PC-9 (cell line): ENCODE measurements around the gene KLRG1. TPM values are rescaled to one million over a fixed set of nuclear protein-coding genes. Genes with fewer than 3 reads are reported as not detected.

ENCODE experiments used
- BruUV-seq: library from RNA; stranded (reverse); fragments of 400-500 nt; replicated peaks from 2 replicates; lab custom pipeline; 2021; lab: Mats Ljungman, UMichigan
- CTCF ChIA-PET: fragments of 300-600 bp; sonication (Branson Sonifier 250); formaldehyde crosslinking; loops from one replicate; lab custom pipeline; 2022; ENCODE audit warnings: antibody characterized with exemption; lab: Charles Lee
- POLR2A ChIA-PET: fragments of 300-600 bp; sonication (Branson Sonifier 250); formaldehyde crosslinking; loops from one replicate; lab custom pipeline; 2022; ENCODE audit warnings: antibody characterized with exemption; ENCODE audit not compliant: unreplicated experiment; lab: Charles Lee
- DNase-seq, 2 experiments: peaks; one replicate each; pipeline versions ENCODE4 v3.0.0 to v3.0.0-alpha.2; 2015 to 2022; ENCODE audit warnings: mixed read lengths in 1 of 2
- H2AFZ ChIP-seq: fragments of 200-600 bp; sonication (generic); 2 replicates; pipeline ENCODE4 v1.8.1; 2017; ENCODE audit warnings: antibody characterized with exemption
- H3F3A ChIP-seq: fragments of 200-600 bp; sonication (generic); 2 replicates; pipeline ENCODE4 v1.8.1; 2017; ENCODE audit warnings: antibody characterized with exemption, mild to moderate bottlenecking, low read depth; ENCODE audit not compliant: insufficient read depth
- H3K27ac ChIP-seq: fragments of 200-600 bp; sonication (generic); 2 replicates; pipeline ENCODE4 v1.6.1; 2016; ENCODE audit warnings: mixed run types
- H3K27me3 ChIP-seq: fragments of 200-600 bp; sonication (generic); 2 replicates; pipeline ENCODE4 v1.6.1; 2016; ENCODE audit warnings: low read depth, mixed run types; ENCODE audit not compliant: insufficient read depth
- H3K36me3 ChIP-seq: fragments of 200-600 bp; sonication (generic); 2 replicates; pipeline ENCODE4 v1.6.1; 2016; ENCODE audit warnings: low read depth, mixed run types
- H3K4me1 ChIP-seq: fragments of 200-600 bp; sonication (generic); replicated peaks from 2 replicates; pipeline ENCODE4 v1.6.1; 2016; ENCODE audit warnings: mixed run types; ENCODE audit not compliant: insufficient read depth
- H3K4me2 ChIP-seq: fragments of 200-600 bp; sonication (generic); 2 replicates; pipeline ENCODE4 v1.6.1; 2017; ENCODE audit warnings: mixed run types
- H3K4me3 ChIP-seq: fragments of 200-600 bp; sonication (generic); 2 replicates; pipeline ENCODE4 v1.6.1; 2016; ENCODE audit warnings: mixed run types
- H3K79me2 ChIP-seq: fragments of 200-600 bp; sonication (generic); 2 replicates; pipeline ENCODE4 v1.6.1; 2017; ENCODE audit warnings: low read depth, mixed run types
- H3K9me2 ChIP-seq: fragments of 200-600 bp; sonication (generic); 2 replicates; pipeline ENCODE4 v1.8.1; 2017; ENCODE audit warnings: mild to moderate bottlenecking; ENCODE audit not compliant: insufficient read depth
- H3K9me3 ChIP-seq: fragments of 200-600 bp; sonication (generic); 2 replicates; pipeline ENCODE4 v1.8.1; 2016; ENCODE audit warnings: low read depth; ENCODE audit not compliant: insufficient read depth
- H4K20me1 ChIP-seq: fragments of 200-600 bp; sonication (generic); 2 replicates; pipeline ENCODE4 v1.8.1; 2017; ENCODE audit not compliant: insufficient read depth
- EZH2 ChIP-seq: fragments of 200-600 bp; sonication (generic); IDR thresholded peaks from 2 replicates; pipeline ENCODE4 v1.8.0; 2017; ENCODE audit warnings: antibody characterized with exemption, low read depth
- intact Hi-C: fragments of 100-400 bp; cut with micrococcal nuclease; formaldehyde crosslinking; loops from one replicate; pipeline ENCODE4 v1.10.0; 2022; ENCODE audit not compliant: unreplicated experiment
- total RNA-seq: library from RNA; stranded (reverse); gene quantifications from 2 replicates; pipeline ENCODE4 v1.2.3, GENCODE V29; 2021
- TF ChIP-seq, protein P1 (sequence below): fragments of 200-600 bp; sonication (generic); conservative IDR thresholded peaks from 2 replicates; pipeline ENCODE4 v1.6.1; 2017; ENCODE audit warnings: mixed run types, antibody characterized with exemption, mild to moderate bottlenecking, moderate library complexity

The KLRG1 gene
- total RNA-seq, 1 experiment from 2014 or later: 0.90 TPM

GRCh38 chr12:8958066-8958465 lies 31.3 kb upstream of the KLRG1 start:
- Histone ChIP-seq H3K9me3 (no peaks in the 10 kb centered on the region), H3K4me1 (no peaks in the 10 kb centered on the region), H3K4me3 (no peak overlapping the region), H3K79me2 (no peaks in the 10 kb centered on the region), H4K20me1 (no peaks in the 10 kb centered on the region), H3K27ac (no peak overlapping the region), H3K4me2 (no peak overlapping the region), H2AFZ (no peak overlapping the region), H3K9me2 (no peaks in the 10 kb centered on the region), H3K36me3 (no peaks in the 10 kb centered on the region), H3K27me3 (no peaks in the 10 kb centered on the region), H3F3A (no peaks in the 10 kb centered on the region)
- no TSS peak for BruUV-seq
- TF ChIP-seq EZH2: no peak
- TF ChIP-seq, protein P1, sequence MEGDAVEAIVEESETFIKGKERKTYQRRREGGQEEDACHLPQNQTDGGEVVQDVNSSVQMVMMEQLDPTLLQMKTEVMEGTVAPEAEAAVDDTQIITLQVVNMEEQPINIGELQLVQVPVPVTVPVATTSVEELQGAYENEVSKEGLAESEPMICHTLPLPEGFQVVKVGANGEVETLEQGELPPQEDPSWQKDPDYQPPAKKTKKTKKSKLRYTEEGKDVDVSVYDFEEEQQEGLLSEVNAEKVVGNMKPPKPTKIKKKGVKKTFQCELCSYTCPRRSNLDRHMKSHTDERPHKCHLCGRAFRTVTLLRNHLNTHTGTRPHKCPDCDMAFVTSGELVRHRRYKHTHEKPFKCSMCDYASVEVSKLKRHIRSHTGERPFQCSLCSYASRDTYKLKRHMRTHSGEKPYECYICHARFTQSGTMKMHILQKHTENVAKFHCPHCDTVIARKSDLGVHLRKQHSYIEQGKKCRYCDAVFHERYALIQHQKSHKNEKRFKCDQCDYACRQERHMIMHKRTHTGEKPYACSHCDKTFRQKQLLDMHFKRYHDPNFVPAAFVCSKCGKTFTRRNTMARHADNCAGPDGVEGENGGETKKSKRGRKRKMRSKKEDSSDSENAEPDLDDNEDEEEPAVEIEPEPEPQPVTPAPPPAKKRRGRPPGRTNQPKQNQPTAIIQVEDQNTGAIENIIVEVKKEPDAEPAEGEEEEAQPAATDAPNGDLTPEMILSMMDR: no peak
- no peak for DNase-seq
- ChIA-PET CTCF (no interaction called here), POLR2A (no interaction called here)
- intact Hi-C loops: no loop called here

- H3K79me2 ChIP-seq: no peaks in the 10 kb centered on the region
- no peaks in the 10 kb centered on the region for H3K9me3 ChIP-seq
- no peak for DNase-seq
- no peaks in the 10 kb centered on the region for H3F3A ChIP-seq
- H3K4me3 ChIP-seq: no peak overlapping the region
- intact Hi-C loops: no loop called here
- no peak overlapping the region for H3K4me2 ChIP-seq
- no peaks in the 10 kb centered on the region for H3K36me3 ChIP-seq
- no peaks in the 10 kb centered on the region for H3K4me1 ChIP-seq
- no peaks in the 10 kb centered on the region for H3K27me3 ChIP-seq
- H4K20me1 ChIP-seq: no peaks in the 10 kb centered on the region
- POLR2A ChIA-PET: no interaction called here
- no TSS peak for BruUV-seq
- H3K9me2 ChIP-seq: no peaks in the 10 kb centered on the region
- no peak for TF ChIP-seq EZH2
- TF ChIP-seq, protein P1: no peak
- H2AFZ ChIP-seq: no peak overlapping the region
- no peak overlapping the region for H3K27ac ChIP-seq
- CTCF ChIA-PET: no interaction called here
These were observed 29.2 kb upstream of the KLRG1 start for GRCh38 chr12:8960176-8960575.

- H3K4me1 ChIP-seq: no peaks in the 10 kb centered on the region
- TF ChIP-seq, protein P1: no peak
- no peak for TF ChIP-seq EZH2
- no peak overlapping the region for H3K4me2 ChIP-seq
- no peaks in the 10 kb centered on the region for H3K79me2 ChIP-seq
- no peaks in the 10 kb centered on the region for H3F3A ChIP-seq
- intact Hi-C loops: no loop called here
- ChIA-PET CTCF (no interaction called here), POLR2A (no interaction called here)
- DNase-seq: no peak
- no peaks in the 10 kb centered on the region for H3K27me3 ChIP-seq
- H3K27ac ChIP-seq: no peak overlapping the region
- no TSS peak for BruUV-seq
- H4K20me1 ChIP-seq: no peaks in the 10 kb centered on the region
- no peak overlapping the region for H3K4me3 ChIP-seq
- H3K36me3 ChIP-seq: no peaks in the 10 kb centered on the region
- H3K9me3 ChIP-seq: 0 out of 2 replicates have a peak, but pooled peaks cover 3% of the 10 kb centered on the region
- no peak overlapping the region for H2AFZ ChIP-seq
- H3K9me2 ChIP-seq: no peaks in the 10 kb centered on the region
These were observed 20.6 kb upstream of the KLRG1 start for GRCh38 chr12:8968761-8969160.
